Fibroblast of gingiva (primary cell): Measurements from ENCODE around the gene EVX2.
A peak's percentile ranks its signal among the peaks of the same experiment; 100 is the strongest.

ENCODE experiments used
- DNase-seq: peaks from one replicate; pipeline ENCODE4 v3.0.0-alpha.2; 2011; ENCODE audit warnings: low read depth

The EVX2 gene

GRCh38 chr2:176083796-176084261 lies at the start of gene EVX2:
Gene EVX2, minus strand, starts transcription at chr2:176083962. Its CDS starts 186 bp downstream, at chr2:176083776.
- no peak for DNase-seq

- no peak for DNase-seq
These were observed 49.6 kb upstream of the EVX2 start for GRCh38 chr2:176133389-176133788.

GRCh38 chr2:176132205-176133171 lies 48.7 kb upstream of the EVX2 start:
- DNase-seq = no peak

GRCh38 chr2:176131848-176132158 lies 48.0 kb upstream of the EVX2 start:
- no peak for DNase-seq

GRCh38 chr2:176130957-176131847 lies 47.4 kb upstream of the EVX2 start:
- no peak for DNase-seq

GRCh38 chr2:176130147-176130956 lies 46.6 kb upstream of the EVX2 start:
- DNase-seq = no peak

GRCh38 chr2:176129813-176130146 lies 46.0 kb upstream of the EVX2 start:
- DNase-seq = no peak

GRCh38 chr2:176128982-176129796 lies 45.4 kb upstream of the EVX2 start, which contains the start of gene HOXD8:
Gene HOXD8, plus strand, starts transcription at chr2:176129705. Its CDS starts 662 bp downstream, at chr2:176130367.
- DNase-seq = peak; percentile 4

- no peak for DNase-seq
These were observed 44.6 kb upstream of the EVX2 start for GRCh38 chr2:176128172-176128981.

- DNase-seq = no peak
These were observed 44.0 kb upstream of the EVX2 start for GRCh38 chr2:176127774-176128072.

GRCh38 chr2:176126929-176127773 lies 43.4 kb upstream of the EVX2 start:
- DNase-seq = peak; percentile 34

- no peak for DNase-seq
These were observed 42.0 kb upstream of the EVX2 start for GRCh38 chr2:176125772-176126054.

- no peak for DNase-seq
These were observed 41.4 kb upstream of the EVX2 start for GRCh38 chr2:176124947-176125771.

GRCh38 chr2:176124110-176124946 lies 40.6 kb upstream of the EVX2 start:
- DNase-seq = no peak

GRCh38 chr2:176123411-176124109 lies 39.8 kb upstream of the EVX2 start:
- no peak for DNase-seq

- no peak for DNase-seq
These were observed 39.1 kb upstream of the EVX2 start, which contains the start of gene HOXD9 for GRCh38 chr2:176122683-176123410. Gene HOXD9, plus strand, starts transcription at chr2:176122719. Its CDS starts 50 bp downstream, at chr2:176122769.
